Memory B cell (primary cell): ENCODE measurements around the gene KLRB1.
"Not testable (repeated sequence)": the region's sequence is repeated elsewhere in the genome, so short reads cannot be mapped to it uniquely, and the experiment has no call there.

Source experiments
- ATAC-seq: fragments of 150-1000 bp; cut with Tn5 transposase; 2 replicates; pipeline ENCODE4 v1.10.0; 2021; ENCODE audit warnings: low read depth, mild to moderate bottlenecking, moderate library complexity
- DNase-seq, 2 donors: peaks; one replicate each; pipeline ENCODE4 v3.0.0; 2022; ENCODE audit warnings: low spot score in 2 of 2
- H3K27ac Mint-ChIP-seq: one replicate; pipeline ENCODE4 v1.8.0; 2022; ENCODE audit warnings: mild to moderate bottlenecking, moderate library complexity, mixed read lengths
- H3K27me3 Mint-ChIP-seq: one replicate; pipeline ENCODE4 v1.8.0; 2022; ENCODE audit warnings: mixed read lengths
- H3K36me3 Mint-ChIP-seq: one replicate; pipeline ENCODE4 v1.8.0; 2022; ENCODE audit warnings: mild to moderate bottlenecking, mixed read lengths
- H3K4me1 Mint-ChIP-seq: one replicate; pipeline ENCODE4 v1.8.0; 2022; ENCODE audit warnings: mixed read lengths
- H3K4me3 Mint-ChIP-seq: one replicate; pipeline ENCODE4 v1.8.0; 2022; ENCODE audit warnings: mild to moderate bottlenecking, moderate library complexity, mixed read lengths
- H3K9me3 Mint-ChIP-seq: one replicate; pipeline ENCODE4 v1.8.0; 2022; ENCODE audit warnings: mixed read lengths

KLRB1 gene

DNA sequence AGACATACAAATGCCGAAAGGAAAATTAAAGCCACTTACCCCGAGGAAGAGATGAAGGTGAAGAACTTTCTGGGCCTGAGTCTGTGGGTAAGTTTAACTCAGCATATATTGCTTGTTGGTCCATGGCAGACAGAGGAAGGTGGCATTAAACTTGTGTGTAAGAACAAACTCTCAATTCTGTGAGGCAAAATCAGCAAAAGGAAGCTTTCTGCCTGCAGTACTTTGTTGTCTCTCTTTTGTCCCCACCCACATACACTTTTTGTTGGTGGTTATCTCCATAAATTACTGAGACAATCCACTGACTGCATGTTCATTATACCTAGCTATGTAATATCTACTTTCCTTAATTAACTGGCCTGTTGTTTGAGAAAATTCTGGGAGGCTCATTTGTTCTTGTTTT lies at the start of gene KLRB1:
Gene KLRB1, minus strand, starts transcription at position 201 of the 400 bp plus-strand sequence. Its CDS starts 77 bp downstream, at position 124.
- ATAC-seq: no peak
- no peaks in the 10 kb centered on the region for H3K9me3 Mint-ChIP-seq
- DNase-seq: no peak
- peaks cover 4% of the 10 kb centered on the region for H3K36me3 Mint-ChIP-seq
- no peak within 1 kb of the TSS for H3K4me3 Mint-ChIP-seq
- H3K27ac Mint-ChIP-seq: no peak within 1 kb of the TSS
- H3K4me1 Mint-ChIP-seq: no peaks in the 10 kb centered on the region
- H3K27me3 Mint-ChIP-seq: no peaks in the 10 kb centered on the region

GRCh38 chr12:9651265-9651729 lies 43.6 kb upstream of the KLRB1 start:
- Mint-ChIP-seq H3K9me3 (no peaks in the 10 kb centered on the region), H3K27ac (peak overlapping the region; percentile 98), H3K4me3 (peak overlapping the region; percentile 94), H3K4me1 (peaks cover 48% of the 10 kb centered on the region), H3K27me3 (no peaks in the 10 kb centered on the region), H3K36me3 (peaks cover 38% of the 10 kb centered on the region)
- ATAC-seq (no peak), DNase-seq (no peak)

- peaks cover 3% of the 10 kb centered on the region for H3K9me3 Mint-ChIP-seq
- H3K27me3 Mint-ChIP-seq: no peaks in the 10 kb centered on the region
- peaks cover 31% of the 10 kb centered on the region for H3K36me3 Mint-ChIP-seq
- H3K27ac Mint-ChIP-seq: peak overlapping the region; percentile 98
- DNase-seq (no peak), ATAC-seq (no peak)
- H3K4me3 Mint-ChIP-seq: peak overlapping the region; percentile 94
- peaks cover 43% of the 10 kb centered on the region for H3K4me1 Mint-ChIP-seq
Observed at GRCh38 chr12:9650151-9650576, 42.4 kb upstream of the KLRB1 start.

DNA sequence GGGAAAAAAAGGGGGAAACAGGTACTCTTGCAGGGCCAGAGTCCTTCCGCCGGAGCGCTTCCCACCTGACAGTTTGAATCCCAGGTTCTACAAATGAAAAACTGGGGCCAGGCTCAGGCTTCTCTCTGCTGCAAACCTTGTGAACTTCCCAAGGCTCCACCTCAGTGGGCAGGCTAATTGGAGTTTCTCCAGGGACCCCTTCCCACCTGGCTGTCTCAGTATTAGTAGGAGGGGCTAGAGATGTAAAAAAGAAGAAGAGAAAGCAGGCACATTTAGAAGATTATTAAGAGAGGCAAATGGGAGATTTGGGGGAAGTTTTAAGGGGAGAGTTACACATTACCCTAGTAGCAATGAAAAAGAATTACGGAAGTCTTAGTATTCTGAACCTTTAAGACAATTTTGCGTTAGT lies 41.8 kb upstream of the KLRB1 start:
- peaks cover 26% of the 10 kb centered on the region for H3K36me3 Mint-ChIP-seq
- H3K4me1 Mint-ChIP-seq: peaks cover 41% of the 10 kb centered on the region

GRCh38 chr12:9648701-9649531 lies 41.2 kb upstream of the KLRB1 start:
- Mint-ChIP-seq H3K4me1 (peaks cover 38% of the 10 kb centered on the region), H3K9me3 (peaks cover 3% of the 10 kb centered on the region), H3K4me3 (peak overlapping the region; percentile 94), H3K27ac (peak overlapping the region; percentile 98), H3K27me3 (no peaks in the 10 kb centered on the region), H3K36me3 (peaks cover 23% of the 10 kb centered on the region)
- DNase-seq: no peak
- ATAC-seq: no peak

More for the DNA sequence above, 41.8 kb upstream of the KLRB1 start:
- ATAC-seq (peak; percentile 14), DNase-seq (peak; percentile 45 to 53)
- H3K9me3 Mint-ChIP-seq: peaks cover 3% of the 10 kb centered on the region
- H3K27ac Mint-ChIP-seq: peak overlapping the region; percentile 98
- peak overlapping the region; percentile 94 for H3K4me3 Mint-ChIP-seq
- H3K27me3 Mint-ChIP-seq: no peaks in the 10 kb centered on the region

DNA sequence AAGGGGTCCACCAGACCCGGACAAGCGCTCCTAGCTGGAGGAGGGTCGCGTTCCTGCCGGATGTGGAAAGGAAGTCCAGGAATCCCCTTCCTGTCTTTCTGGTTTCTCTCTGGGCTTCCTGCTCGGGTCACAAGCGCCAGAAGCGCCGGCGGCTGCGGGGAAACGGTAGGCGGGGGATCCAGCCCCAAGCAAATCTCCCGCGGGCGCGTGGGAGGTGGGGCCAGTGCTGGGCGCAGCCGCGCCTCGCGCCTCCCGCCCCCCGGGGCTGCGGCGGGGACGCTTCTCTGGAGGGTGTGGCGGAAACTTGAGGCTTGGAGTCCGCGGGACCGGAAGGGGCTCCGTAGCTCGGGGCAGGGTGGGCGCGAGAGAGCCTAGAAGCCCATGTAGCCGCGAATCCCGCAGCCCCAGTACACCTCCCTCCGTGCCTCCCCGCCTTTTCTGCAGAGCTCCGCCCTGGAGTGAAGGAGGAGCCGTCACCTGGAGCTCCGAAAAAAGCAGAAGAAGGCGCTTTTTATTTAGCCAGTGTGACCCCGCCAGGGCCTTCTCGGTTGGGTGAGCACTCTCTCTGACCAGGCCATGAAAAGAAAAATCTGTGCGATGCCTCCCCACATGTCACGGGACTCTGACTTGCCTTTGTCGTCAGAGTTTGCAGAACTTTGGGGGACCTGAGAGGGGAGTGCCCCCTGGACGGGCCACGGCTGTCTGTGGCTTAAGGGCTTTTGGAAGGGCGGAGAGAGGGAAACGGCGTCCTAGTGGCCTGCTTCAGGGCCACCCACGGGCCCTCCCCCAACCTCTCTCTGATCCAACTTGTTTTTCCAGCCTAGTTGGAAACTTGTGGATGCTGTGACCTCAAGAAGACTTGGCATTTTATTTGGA lies 40.3 kb upstream of the KLRB1 start:
- H3K27ac Mint-ChIP-seq: peak overlapping the region; percentile 98
- H3K4me3 Mint-ChIP-seq: peak overlapping the region; percentile 94
- peak; percentile 70 for ATAC-seq
- peaks cover 17% of the 10 kb centered on the region for H3K36me3 Mint-ChIP-seq
- no peaks in the 10 kb centered on the region for H3K27me3 Mint-ChIP-seq
- DNase-seq: peak; percentile 85 to 89
- H3K4me1 Mint-ChIP-seq: peaks cover 34% of the 10 kb centered on the region
- peaks cover 3% of the 10 kb centered on the region for H3K9me3 Mint-ChIP-seq

DNA sequence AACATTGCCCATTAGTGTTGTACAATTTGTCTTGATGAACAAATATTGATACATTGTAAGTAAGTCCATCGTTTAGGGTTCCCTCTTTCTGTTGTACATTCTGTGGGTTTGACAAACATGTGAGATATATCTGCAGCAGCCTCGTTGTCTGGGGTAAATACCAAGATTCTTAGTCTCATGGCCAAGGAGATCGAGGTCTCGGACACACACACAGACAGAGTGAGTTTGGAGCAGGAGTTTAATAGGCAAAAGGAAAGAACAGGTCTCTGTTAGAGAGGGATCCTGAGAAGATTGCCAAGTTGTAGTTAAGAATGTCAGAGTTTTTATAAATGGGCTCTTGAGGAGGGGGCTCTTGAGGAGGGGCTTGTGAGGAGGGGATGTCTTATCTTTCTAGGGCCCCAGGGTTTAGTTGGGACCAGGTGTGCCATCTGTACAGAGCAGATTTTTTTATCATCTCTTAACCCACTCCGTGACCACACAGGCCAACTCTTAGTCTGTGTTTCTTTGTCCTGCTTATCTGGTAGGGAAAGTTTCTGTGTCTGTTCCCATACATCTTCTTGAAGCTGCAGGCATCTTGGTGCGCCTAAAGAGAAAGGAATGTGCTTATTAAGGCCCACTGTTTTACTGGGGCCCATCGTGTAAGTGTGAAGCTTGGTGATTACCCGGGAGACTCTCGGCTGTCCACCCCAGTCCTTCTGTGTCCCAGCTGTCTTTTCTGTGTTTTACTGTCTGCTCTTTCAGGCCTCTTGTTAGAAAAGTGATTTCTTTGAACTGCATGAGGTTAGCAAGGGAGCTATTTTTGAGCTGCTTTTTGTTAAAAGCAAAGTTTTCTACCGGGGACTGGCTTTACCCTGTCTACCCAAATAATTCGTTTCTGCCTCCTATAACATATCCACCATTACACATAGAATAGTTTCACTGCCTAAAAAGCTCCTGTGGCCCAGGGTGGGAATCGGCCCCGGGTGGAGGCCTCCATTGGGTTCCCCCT lies 39.4 kb upstream of the KLRB1 start:
- no peak for ATAC-seq
- H3K36me3 Mint-ChIP-seq: peaks cover 15% of the 10 kb centered on the region
- peaks cover 3% of the 10 kb centered on the region for H3K9me3 Mint-ChIP-seq

DNA sequence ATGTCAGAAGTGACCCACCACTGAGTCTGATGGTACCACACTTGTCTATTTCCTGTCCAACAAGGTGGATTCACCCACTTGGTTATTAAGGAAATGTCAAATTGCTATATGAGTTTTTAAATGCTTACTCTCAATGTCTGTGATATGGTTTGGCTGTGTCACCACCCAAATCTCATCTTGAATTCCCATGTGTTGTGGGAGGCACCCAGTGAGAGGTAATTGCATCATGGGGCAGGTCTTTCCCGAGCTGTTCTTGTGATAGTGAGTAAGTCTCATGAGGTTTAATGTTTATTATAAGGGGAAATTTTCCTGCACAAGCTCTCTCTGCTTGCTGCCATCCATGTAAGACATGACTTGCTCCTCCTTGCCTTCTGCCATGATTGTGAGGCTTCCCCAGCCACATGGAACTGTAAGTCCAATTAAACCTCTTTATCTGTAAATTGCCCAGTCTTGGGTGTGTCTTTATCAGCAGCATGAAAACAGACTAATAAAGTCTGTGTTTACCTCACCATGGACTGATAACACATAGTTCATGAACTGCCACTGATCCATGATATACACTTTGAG lies 37.4 kb upstream of the KLRB1 start:
- H3K4me1 Mint-ChIP-seq: peaks cover 32% of the 10 kb centered on the region
- not testable (repeated sequence) for DNase-seq, H3K9me3 Mint-ChIP-seq, H3K36me3 Mint-ChIP-seq, ATAC-seq, H3K27me3 Mint-ChIP-seq
- H3K27ac Mint-ChIP-seq: peak overlapping the region; percentile 84
- H3K4me3 Mint-ChIP-seq: peak overlapping the region; percentile 70

More for the DNA sequence above, 39.4 kb upstream of the KLRB1 start:
- H3K4me1 Mint-ChIP-seq: peaks cover 42% of the 10 kb centered on the region
- peak overlapping the region; percentile 94 for H3K4me3 Mint-ChIP-seq
- H3K27me3 Mint-ChIP-seq: no peaks in the 10 kb centered on the region
- H3K27ac Mint-ChIP-seq: peak overlapping the region; percentile 98
- DNase-seq: no peak

DNA sequence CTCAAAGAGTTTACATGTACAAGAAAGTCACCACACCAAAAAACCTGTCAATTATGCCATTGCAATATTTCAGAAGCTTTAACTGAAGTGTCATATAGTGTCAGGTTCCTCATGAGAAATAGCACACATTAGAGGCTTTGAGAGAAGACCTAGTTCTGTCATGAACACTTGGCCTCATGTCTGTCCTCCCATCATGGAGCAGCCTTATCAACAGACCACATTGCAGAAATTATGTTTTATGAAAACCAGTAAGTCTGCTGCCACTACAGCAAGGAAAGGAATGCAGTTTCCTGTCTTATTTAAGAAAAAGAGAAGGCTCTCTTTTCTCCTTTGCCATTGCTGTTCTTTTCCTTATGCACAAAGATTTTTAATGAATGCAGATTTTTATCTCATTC lies 35.5 kb upstream of the KLRB1 start:
- ATAC-seq (no peak), DNase-seq (no peak)
- peak overlapping the region; percentile 94 for H3K27ac Mint-ChIP-seq
- peaks cover 35% of the 10 kb centered on the region for H3K4me1 Mint-ChIP-seq
- peaks cover 3% of the 10 kb centered on the region for H3K9me3 Mint-ChIP-seq
- no peaks in the 10 kb centered on the region for H3K27me3 Mint-ChIP-seq
- peak overlapping the region; percentile 91 for H3K4me3 Mint-ChIP-seq
- H3K36me3 Mint-ChIP-seq: peaks cover 4% of the 10 kb centered on the region

GRCh38 chr12:9642606-9643265 lies 35.0 kb upstream of the KLRB1 start:
- peaks cover 4% of the 10 kb centered on the region for H3K36me3 Mint-ChIP-seq
- H3K27me3 Mint-ChIP-seq: no peaks in the 10 kb centered on the region
- H3K4me1 Mint-ChIP-seq: peaks cover 39% of the 10 kb centered on the region
- DNase-seq (no peak), ATAC-seq (peak; percentile 36)
- peaks cover 3% of the 10 kb centered on the region for H3K9me3 Mint-ChIP-seq
- H3K4me3 Mint-ChIP-seq: peak overlapping the region; percentile 91
- H3K27ac Mint-ChIP-seq: peak overlapping the region; percentile 94

DNA sequence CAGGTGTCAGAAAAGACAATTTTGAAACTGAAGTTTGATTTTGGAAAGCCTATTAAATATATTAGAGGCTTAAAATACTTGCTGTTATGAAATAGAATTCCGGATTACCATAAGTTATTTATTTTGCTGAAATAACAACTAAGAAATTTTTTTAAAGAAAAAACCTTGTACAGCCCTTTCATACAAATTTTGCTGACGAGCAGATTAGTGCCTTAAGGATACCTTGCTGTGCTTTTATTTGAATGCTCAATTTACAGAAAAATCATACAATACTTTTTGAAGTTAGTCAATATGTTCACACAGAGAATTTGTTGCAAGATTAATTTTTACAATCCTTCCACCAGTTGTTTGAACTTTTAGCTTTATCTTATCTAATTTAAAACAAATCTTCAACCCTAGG lies 32.3 kb upstream of the KLRB1 start:
- H3K4me1 Mint-ChIP-seq: peaks cover 44% of the 10 kb centered on the region
- DNase-seq (no peak), ATAC-seq (no peak)
- no peak overlapping the region for H3K4me3 Mint-ChIP-seq
- H3K36me3 Mint-ChIP-seq: peaks cover 5% of the 10 kb centered on the region
- H3K27ac Mint-ChIP-seq: no peak overlapping the region
- H3K27me3 Mint-ChIP-seq: no peaks in the 10 kb centered on the region
- H3K9me3 Mint-ChIP-seq: peaks cover 2% of the 10 kb centered on the region

DNA sequence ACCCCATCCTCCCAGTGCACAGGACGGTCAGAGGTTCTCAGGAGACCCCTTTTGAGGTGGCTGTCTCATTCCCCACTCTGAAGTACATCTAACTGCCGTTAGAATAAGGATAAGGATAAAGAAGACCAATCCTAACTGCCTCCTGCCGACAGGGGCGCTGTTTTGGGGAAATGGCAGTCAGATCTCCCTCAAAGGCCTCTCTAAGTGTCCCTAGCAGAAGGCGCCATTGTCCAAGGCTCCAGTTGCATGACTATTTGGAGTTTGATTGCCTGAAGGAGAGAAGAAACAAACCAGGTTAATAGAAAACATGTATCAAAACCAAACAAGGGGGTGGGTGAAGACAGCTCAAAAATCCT lies 29.1 kb upstream of the KLRB1 start:
- H3K9me3 Mint-ChIP-seq: peaks cover 2% of the 10 kb centered on the region
- no peak overlapping the region for H3K4me3 Mint-ChIP-seq
- peaks cover 37% of the 10 kb centered on the region for H3K4me1 Mint-ChIP-seq
- ATAC-seq (no peak), DNase-seq (no peak)
- H3K36me3 Mint-ChIP-seq: peaks cover 5% of the 10 kb centered on the region
- no peaks in the 10 kb centered on the region for H3K27me3 Mint-ChIP-seq
- peak overlapping the region; percentile 74 for H3K27ac Mint-ChIP-seq
